CD4-positive, alpha-beta T cell treated with Interleukin-1 beta for 1 hour (primary cell): ENCODE measurements around the gene RIOK2.
"Not testable (repeated sequence)": the region's sequence is repeated elsewhere in the genome, so short reads cannot be mapped to it uniquely, and the experiment has no call there.

ENCODE experiments used
- DNase-seq, 2 donors: peaks; one replicate each; pipeline ENCODE4 v3.0.0-alpha.2; 2020 to 2022

The RIOK2 gene

DNA sequence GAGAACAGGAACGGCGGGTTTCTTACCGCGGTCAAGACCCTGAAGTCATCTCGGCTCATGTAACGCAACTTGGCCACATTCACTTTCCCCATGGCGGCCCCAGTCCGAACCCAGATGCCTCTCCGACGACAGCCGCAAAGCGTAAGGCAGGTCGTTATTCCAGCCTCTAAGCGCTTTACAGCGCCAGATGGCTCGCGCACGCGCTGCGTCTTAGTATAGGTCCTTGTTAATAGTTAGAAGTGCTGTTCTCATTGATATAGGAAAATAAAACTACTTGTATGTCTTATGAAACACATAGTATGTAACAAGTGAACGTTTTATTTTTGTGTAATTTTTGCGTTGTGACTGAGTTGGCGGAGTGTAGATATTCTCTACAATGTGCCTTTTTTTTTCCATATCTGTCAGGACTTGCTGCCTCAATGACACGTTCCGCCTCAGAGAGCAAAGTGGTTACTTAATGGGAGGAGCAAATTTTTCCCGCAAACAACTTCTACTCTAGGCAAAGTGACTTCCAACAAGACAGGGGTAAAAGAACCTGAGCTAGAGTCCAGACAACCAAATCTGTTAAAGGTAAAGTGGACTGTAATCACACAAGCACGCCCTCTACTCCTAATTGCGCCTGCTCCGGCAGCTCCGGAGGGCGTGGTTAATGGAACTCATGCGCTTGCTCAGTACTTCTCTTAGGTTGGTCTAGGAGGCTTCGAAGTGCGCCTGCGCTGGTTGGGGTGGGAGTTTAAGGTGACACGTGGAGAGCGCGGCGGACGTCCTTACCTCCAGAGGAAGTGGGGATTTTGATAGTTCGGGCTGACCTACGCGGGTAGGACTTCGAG, at the start of gene RIOK2:
TSS of gene RIOK2 (minus strand) at position 148 of the 830 bp plus-strand sequence. CDS start at position 92, 56 bp downstream.
- peak; percentile 94 for DNase-seq

DNA sequence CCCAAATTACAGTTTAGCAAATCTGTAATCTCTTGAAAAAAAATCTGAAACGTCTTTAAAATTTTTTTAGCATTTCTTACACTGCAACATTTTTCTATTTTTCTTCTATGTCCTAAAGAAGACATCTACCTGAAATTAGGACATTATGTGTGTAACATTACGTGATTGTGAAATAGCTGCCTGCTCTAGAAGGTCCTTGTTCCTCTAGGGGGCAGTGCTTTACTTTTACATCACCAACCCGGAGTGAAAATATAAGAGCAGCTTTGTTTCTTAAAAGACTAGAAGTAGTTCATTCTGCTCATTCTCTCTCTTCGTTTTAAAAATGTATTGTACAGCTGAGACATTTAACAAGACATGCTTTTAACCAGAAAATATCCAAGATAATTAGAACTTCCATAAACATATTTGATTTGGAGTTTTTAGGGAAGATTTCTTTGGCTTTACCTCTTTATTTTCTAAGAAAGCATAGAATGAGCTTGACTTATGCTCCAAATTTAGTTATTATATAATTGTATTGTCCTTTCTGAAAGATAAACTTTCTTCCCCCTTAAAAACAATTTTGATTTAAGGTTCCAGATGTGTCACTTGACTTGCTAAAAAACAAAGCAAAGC, 48.1 kb upstream of the RIOK2 start:
- DNase-seq, result peak in 1 of 2 donors; percentile 57

DNA sequence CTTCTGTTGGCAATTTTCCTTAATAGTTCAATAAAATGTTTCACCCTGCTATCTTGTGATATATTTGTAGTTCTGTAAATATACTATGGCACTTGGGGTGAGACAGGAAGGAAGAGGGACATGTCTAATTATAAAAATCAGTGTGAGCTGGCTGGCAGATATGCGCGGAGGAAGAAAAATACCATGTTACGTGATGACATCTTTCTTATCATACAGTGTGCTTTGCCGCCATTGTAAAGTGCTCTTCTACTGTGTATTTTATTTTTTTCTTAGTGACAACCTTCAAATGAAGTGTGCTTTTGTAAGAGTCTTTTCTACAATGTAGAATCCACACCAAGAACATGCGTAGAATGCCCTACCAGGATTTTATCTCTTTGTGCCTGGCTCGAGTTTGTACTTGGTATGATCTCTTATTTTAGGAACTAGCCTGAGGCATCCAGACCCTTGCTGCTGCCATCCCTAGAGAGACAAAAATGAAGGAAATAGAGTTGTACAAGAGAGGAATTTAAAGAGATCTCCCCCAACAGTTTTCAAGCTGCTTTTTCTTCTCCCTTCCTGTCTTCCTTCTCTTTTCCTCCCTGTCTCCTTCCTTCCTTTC, 46.7 kb upstream of the RIOK2 start:
- DNase-seq, result no peak

- no peak for DNase-seq
Measured at GRCh38 chr5:97229196-97229595, 46.1 kb upstream of the RIOK2 start.

DNA sequence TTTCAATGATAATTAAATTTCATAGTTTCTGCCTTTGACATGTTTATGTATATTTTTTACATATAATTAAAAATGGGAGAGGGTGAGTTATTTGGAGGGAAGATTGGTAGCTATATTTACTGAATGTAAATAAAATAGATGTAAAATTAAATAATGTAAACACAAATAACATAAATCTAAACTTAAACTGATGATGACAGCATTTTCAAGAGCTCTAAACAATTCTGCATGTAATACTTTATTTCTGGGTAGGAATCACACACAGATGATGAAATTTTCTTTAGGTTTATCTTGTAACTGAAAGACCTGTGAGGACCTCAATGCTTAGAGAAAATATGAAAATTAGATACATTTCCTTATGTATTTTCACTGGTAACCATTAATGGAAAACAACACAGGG, 42.2 kb upstream of the RIOK2 start:
- DNase-seq, result no peak

GRCh38 chr5:97224112-97224750, 41.2 kb upstream of the RIOK2 start:
- DNase-seq, result no peak

- no peak for DNase-seq
Measured at GRCh38 chr5:97223596-97223995, 40.5 kb upstream of the RIOK2 start.

- DNase-seq, result no peak
Measured at GRCh38 chr5:97209343-97209742, 26.3 kb upstream of the RIOK2 start.

DNA sequence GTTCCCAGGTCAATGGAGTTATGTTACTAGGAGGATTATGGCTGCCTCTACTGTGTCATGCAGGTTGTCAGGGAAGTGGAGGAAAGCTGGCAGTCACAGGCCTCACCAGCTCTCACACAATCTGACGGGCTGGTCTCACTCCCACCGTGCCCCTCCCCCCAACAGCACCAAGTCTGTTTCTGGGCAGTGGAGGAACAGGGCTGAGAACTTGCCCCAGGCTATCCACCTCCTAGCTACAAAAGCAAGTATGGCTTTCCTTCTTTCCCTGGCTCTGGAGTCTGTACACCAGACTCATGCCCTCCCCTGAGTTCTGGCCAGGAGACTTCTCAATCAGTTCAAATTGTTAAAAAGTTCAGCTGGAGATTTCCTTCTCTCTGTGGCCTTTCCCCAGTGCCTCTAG, 25.7 kb upstream of the RIOK2 start:
- DNase-seq, result no peak

GRCh38 chr5:97208184-97208713, 25.2 kb upstream of the RIOK2 start:
- no peak for DNase-seq

DNA sequence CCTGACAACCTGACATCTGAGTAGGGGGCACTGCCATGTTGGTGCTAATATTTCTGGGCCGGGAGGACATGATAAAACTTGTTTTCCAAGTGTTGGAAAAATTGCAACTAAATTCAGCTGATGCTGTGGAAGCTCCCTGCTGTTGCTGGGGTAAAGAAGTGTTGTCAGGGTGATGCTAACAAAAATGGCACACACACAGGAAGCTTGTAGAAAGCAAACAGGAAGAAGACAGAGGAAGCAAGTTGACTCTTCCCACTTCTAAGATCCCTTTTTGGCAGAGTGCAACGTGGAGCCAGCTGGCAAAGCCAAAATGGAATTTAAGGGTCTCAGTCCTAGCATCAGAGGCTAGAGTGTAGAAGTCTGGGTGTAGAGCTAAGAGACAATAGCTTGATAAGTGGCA, 11.3 kb upstream of the RIOK2 start:
- DNase-seq, result no peak

- DNase-seq, result no peak
Measured at GRCh38 chr5:97193355-97193688, 10.3 kb upstream of the RIOK2 start.

DNA sequence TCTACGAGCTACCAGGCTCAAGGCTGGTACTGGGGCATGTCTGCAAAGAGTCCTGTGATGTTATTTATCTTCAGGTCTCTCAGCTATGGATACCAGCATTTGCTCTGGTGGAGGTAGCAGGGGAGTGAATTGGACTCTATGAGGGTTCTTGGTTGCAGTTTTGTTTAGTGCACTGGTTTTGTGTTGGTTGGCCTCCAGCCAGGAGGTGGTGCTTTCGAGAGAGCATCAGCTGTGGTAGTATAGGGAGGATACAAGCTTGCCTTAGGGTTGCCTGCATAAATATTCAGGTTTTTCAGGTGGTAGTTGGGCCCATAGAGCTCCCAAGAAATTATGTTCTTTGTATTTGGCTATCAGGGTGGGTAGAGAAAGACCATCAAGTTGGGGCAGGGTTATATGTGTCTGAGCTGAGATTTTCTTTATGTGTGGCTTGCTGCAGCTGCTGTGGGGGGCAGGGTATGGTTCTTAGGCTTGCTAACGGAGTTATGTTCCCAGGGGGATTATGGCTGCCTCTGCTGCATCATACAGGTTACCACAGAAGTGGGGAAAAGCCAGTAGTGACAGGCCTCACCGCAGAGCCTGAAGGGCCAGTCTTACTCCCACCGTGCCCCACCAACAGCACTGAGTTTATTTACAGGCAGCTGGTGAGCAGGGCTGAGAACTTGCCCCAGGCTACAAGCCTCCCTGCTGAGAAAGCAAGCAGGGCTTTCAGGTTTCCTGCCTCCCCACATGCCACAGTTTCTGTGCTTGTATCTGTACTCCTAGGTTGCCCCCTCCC, 9.7 kb upstream of the RIOK2 start:
- DNase-seq, result no peak

DNA sequence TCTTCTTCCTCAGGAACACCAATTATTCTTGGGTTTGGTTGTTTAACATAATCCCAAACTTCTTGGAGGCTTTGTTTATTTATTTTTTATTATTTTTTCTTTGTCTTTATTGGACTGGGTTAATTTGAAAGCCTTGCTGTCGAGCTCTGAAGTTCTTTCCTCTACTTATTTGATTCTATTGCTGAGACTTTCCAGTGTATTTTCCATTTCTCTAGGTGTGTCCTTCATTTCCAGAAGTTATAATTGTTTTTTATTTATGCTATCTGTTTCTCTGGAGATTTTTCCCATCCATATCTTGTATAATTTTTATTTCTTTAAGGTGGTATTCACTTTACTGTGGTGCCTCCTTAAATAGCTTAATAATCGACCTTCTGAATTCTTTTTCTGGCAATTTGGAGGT, 8.8 kb upstream of the RIOK2 start:
- DNase-seq, result no peak

- not testable (repeated sequence) for DNase-seq
Measured at GRCh38 chr5:97189523-97189922, 6.5 kb upstream of the RIOK2 start.

GRCh38 chr5:97183930-97184213, 825 bp upstream of the RIOK2 start:
- no peak for DNase-seq

DNA sequence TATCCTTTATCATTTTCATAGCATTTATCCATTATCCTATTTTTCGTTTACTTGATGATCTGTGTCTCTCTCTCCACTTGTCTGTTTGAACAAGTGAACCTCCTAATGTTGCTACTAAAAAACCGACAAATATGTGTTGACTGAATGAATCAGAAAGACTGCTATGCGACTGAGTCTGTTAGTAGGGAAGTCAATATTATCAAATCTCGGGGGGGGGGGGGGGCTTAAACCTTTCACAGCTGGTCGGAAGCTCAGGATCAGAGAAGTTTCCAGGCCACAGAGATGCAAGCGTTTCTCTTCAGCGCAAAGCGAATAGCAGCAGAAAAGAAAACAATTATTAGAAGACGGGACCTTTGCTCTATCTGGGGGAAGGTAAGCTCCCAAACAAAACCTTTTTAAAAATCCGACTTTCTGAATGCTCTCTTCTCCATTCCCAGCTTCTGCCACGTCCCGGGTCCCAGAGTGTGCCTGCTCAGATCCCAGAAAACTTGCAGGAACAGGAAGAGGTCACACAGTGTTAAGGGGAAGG, 412 bp downstream of the RIOK2 start:
- DNase-seq, result peak in 1 of 2 donors; percentile 16

DNA sequence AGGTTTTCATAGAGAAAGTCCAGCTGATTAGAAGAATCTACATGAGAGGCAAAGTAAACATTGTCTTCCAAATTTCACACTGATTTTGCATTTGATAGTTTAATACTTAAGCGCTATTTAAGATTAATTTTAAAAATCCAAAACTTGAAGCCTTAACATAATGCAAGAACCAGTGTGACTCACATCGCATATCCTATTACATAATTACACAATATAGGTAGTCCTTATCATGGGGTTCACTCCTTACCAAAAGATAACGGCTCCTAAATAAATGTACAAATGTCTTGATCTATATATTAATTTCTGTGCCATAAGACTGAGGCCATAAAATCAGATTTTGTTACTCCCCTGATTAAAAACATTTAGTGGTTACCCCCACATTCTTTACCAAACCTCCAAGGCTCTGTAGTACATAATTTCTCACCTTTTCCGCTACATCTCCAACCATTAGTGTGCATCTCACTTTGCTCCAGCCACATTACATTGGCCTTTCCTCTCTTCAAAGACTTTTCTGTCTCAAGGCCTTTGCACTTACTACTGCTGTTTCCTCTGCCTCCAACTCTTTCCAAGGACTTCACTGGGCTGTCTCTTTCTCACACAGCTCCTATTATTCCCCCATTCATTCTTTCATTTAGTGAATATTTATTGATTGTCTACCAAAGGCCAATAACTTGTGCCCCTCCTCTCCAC, 1.0 kb downstream of the RIOK2 start:
- DNase-seq, result no peak

DNA sequence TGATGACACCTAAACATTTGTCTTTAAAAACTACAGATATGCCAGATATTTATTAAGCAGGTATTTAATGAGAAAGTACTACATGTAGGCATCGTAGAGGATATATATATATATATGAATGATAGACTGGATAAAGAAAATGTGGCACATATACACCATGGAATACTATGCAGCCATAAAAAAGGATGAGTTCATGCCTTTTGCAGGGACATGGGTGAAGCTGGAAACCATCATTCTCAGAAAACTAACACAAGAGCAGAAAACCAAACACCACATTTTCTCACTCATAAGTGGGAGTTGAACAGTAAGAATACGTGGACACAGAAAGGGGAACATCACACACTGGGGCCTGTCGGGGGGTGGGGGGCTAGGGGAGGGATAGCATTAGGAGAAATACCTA, 3.6 kb downstream of the RIOK2 start:
- not testable (repeated sequence) for DNase-seq

GRCh38 chr5:97172227-97172626, 10.8 kb downstream of the RIOK2 start:
- DNase-seq, result no peak

DNA sequence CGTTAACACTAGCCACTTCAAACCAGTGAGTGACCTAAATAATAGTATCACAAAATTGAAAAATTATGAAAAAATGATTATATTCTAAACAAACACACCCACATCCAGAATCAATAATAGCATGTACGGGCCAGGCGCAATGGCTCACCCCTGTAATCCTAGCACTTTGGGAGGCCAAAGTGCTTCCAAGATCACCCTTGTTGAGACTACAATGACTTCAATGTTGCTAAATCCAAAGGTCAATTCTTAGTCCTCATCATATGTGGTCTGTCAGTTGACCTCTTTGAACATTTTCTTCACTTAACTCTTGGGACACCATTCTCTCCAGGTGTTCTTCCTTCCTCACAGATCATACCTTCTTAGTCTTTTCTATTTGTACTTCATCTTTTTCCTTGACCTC, 11.3 kb downstream of the RIOK2 start:
- DNase-seq, result no peak

DNA sequence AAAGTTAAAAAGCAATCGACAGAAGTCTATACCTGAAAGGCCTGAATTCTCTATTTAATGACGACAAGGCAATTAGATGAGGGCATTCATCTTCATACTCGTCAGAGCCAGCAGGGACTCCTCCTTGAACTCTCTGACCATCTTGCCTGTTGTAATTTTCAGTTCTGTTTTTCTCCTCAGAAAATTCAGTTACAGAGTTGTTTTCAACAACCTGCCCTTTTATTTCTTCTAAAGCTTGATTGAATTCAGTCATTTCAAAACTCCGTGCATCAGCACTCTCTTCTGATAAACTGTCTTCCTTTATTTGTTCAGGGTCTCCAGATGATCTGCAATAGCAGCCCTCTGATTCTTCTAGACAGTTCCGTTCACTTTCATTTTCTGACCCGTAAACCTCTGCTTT, 15.6 kb downstream of the RIOK2 start:
- no peak for DNase-seq
